GM19239 (cell line): ENCODE results near the gene SIGLEC9.
"Not testable (repeated sequence)": the region's sequence is repeated elsewhere in the genome, so short reads cannot be mapped to it uniquely, and the experiment has no call there.

Experiments
- DNase-seq: peaks from one replicate; pipeline ENCODE4 v3.0.0; 2011; ENCODE audit warnings: low spot score; ENCODE audit not compliant: insufficient read length
- FAIRE-seq: peaks from 2 replicates; lab custom pipeline; 2011; peaks lifted over from hg19 to GRCh38; lab: Jason Lieb, UNC

SIGLEC9 gene

DNA sequence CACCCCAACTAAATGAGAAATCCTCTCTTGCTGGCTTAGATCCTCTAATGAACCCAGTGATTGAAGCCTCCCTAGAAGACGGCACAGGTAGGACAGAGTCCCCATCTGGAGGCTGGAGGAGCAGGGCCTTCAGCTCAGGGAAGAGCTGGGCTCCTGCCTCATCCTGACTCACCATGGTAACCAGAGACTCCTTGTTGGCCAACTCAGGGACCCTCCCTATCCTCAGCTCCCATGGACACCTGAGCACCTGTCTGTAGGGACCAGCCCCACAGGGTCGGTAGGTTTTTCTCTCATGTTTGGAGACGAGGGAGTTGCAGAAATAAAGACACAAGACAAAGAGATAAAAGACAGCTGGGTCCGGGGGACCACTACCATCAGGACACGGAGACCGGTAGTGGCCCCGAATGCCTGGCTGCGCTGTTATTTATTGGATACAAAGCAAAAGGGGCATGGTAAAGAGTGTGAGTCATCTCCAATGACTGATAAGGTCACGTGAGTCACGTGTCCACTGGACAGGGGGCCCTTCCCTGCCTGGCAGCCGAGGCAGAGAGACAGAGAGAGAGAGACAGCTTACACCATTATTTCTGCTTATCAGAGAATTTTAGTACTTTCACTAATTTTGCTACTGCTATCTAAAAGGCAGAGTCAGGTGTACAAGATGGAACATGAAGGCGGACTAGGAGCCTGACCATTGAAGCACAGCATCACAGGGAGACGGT is 44.0 kb downstream of the SIGLEC9 start:
- FAIRE-seq (no peak), DNase-seq (no peak)

- not testable (repeated sequence) for DNase-seq
- FAIRE-seq: peak; percentile 60
These were observed 44.7 kb downstream of the SIGLEC9 start for GRCh38 chr19:51169283-51169918.

DNA sequence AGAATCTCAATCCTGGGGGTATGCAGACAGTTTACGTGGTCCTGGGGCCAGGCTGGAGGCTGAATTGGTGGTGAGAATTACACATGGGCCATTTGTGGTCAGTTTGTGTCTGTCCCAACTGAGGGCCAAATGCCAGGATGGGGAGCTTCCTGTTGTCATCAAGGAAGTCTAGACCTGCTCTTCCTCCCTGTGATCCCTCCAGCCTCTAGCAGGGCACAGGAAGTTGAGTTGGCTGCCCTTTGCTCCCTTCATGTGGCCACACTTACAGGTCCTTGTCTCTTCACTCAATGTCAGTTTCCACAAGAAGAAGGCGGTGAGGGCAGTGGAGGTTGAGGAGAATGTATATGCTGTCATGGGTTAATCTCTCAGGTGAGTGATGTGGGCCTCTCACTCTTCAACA is 47.5 kb downstream of the SIGLEC9 start:
- no peak for DNase-seq
- no peak for FAIRE-seq

GRCh38 chr19:51173681-51174080 is 49.0 kb downstream of the SIGLEC9 start:
- no peak for DNase-seq
- no peak for FAIRE-seq

GRCh38 chr19:51179256-51179655 is 54.5 kb downstream of the SIGLEC9 start:
- FAIRE-seq (no peak), DNase-seq (no peak)
